Body of pancreas (tissue), 4 donors: ENCODE results near the gene PRAMEF1.
"Not testable (repeated sequence)": the region's sequence is repeated elsewhere in the genome, so short reads cannot be mapped to it uniquely, and the experiment has no call there.

Experiments
- POLR2A ChIP-seq, 3 donors: fragments of 450-650 bp; IDR thresholded peaks; one replicate each; pipeline ENCODE4 v1.6.1; 2016; ENCODE audit warnings: antibody characterized with exemption in 3 of 3, mild to moderate bottlenecking in 2 of 3
- TF ChIP-seq, protein P1 (sequence below), 7 experiments: fragments of 450-650 bp in 4 of 7; fragments of 200-600 bp in 3 of 7; sonication (generic) in 3 of 7; IDR thresholded peaks; one replicate each; pipeline ENCODE4 v1.5.1; 2016 to 2019; ENCODE audit warnings: antibody characterized with exemption in 7 of 7

DNA sequence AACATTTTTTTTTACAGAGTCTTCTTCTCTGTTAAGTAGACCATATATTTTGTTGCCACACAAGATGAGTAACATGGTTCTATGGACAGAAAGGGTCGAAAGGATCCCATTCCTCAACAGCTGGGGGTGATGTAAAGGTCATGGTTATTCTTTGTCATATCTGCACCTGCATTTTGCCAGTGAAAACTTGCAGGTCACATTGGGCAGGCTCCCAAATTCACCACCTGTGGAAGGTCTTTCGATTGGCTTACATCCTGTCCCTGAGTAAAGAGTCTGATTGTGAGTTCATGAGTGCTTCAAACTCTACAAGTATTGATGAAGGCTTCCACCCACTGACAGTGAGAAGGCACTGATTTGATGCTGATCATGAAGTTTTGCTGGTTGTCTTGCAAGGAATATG is 42.1 kb downstream of the PRAMEF1 start:
- TF ChIP-seq, protein P1, sequence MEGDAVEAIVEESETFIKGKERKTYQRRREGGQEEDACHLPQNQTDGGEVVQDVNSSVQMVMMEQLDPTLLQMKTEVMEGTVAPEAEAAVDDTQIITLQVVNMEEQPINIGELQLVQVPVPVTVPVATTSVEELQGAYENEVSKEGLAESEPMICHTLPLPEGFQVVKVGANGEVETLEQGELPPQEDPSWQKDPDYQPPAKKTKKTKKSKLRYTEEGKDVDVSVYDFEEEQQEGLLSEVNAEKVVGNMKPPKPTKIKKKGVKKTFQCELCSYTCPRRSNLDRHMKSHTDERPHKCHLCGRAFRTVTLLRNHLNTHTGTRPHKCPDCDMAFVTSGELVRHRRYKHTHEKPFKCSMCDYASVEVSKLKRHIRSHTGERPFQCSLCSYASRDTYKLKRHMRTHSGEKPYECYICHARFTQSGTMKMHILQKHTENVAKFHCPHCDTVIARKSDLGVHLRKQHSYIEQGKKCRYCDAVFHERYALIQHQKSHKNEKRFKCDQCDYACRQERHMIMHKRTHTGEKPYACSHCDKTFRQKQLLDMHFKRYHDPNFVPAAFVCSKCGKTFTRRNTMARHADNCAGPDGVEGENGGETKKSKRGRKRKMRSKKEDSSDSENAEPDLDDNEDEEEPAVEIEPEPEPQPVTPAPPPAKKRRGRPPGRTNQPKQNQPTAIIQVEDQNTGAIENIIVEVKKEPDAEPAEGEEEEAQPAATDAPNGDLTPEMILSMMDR (IDR thresholded peaks at IDR 0.05), result not testable (repeated sequence)
- TF ChIP-seq POLR2A (IDR thresholded peaks at IDR 0.05), result not testable (repeated sequence)
